SU-DHL-6 (cell line): ENCODE measurements around the gene AFF3.

ENCODE experiments used
- H2AFZ ChIP-seq: fragments of 200-600 bp; sonication (generic); 2 replicates; pipeline ENCODE4 v1.6.1; 2014; ENCODE audit warnings: low read depth, mild to moderate bottlenecking, moderate library complexity, mixed read lengths, antibody characterized with exemption, low read length; ENCODE audit not compliant: severe bottlenecking
- H3F3A ChIP-seq: fragments of 200-600 bp; shearing (Covaris generic); 2 replicates; pipeline ENCODE4 v1.6.0; 2016; ENCODE audit warnings: antibody characterized with exemption, mild to moderate bottlenecking; ENCODE audit not compliant: insufficient read depth
- H3K27ac ChIP-seq: fragments of 200-600 bp; sonication (generic); 2 replicates; pipeline ENCODE4 v1.5.1; 2016; ENCODE audit warnings: low read depth, mild to moderate bottlenecking, low read length, moderate library complexity, mixed read lengths
- H3K27me3 ChIP-seq: fragments of 200-600 bp; sonication (generic), shearing (Covaris generic); 2 replicates; pipeline ENCODE4 v1.6.0; 2014; ENCODE audit warnings: mild to moderate bottlenecking, low read length
- H3K36me3 ChIP-seq: fragments of 200-600 bp; sonication (generic); 2 replicates; pipeline ENCODE4 v1.6.1; 2014; ENCODE audit warnings: mild to moderate bottlenecking, low read length, mixed read lengths
- H3K4me2 ChIP-seq: fragments of 300-600, 200-600 bp; shearing (Covaris generic), sonication (generic); 2 replicates; pipeline ENCODE4 v1.6.0; 2014; ENCODE audit warnings: low read length, low read depth, mild to moderate bottlenecking; ENCODE audit not compliant: poor library complexity, severe bottlenecking
- H3K4me3 ChIP-seq: fragments of 200-600 bp; sonication (generic); 2 replicates; pipeline ENCODE4 v1.5.1; 2014; ENCODE audit warnings: antibody characterized with exemption, low read length, mild to moderate bottlenecking, mixed read lengths; ENCODE audit not compliant: insufficient read depth, poor library complexity, severe bottlenecking
- H3K79me2 ChIP-seq: fragments of 200-600 bp; sonication (generic); 2 replicates; pipeline ENCODE4 v1.6.1; 2014; ENCODE audit warnings: mild to moderate bottlenecking, low read length, moderate library complexity; ENCODE audit not compliant: insufficient read depth
- H3K9ac ChIP-seq: fragments of 200-600 bp; sonication (generic); 2 replicates; pipeline ENCODE4 v1.7.0; 2014; ENCODE audit warnings: mild to moderate bottlenecking, low read length
- H3K9me2 ChIP-seq: fragments of 200-600 bp; sonication (generic); replicated peaks from 2 replicates; pipeline ENCODE4 v1.6.1; 2014; ENCODE audit warnings: low read length; ENCODE audit not compliant: insufficient read depth
- H3K9me3 ChIP-seq: fragments of 200-600 bp; sonication (generic); 2 replicates; pipeline ENCODE4 v1.6.1; 2014; ENCODE audit warnings: low read length, mixed read lengths; ENCODE audit not compliant: insufficient read depth
- H4K20me1 ChIP-seq: fragments of 200-600 bp; sonication (generic); 2 replicates; pipeline ENCODE4 v1.6.1; 2014; ENCODE audit warnings: low read depth, mild to moderate bottlenecking, antibody characterized with exemption, low read length, moderate library complexity, mixed read lengths
- EZH2phosphoT487 ChIP-seq: fragments of 200-600 bp; sonication (generic), shearing (Covaris generic); conservative IDR thresholded peaks from 2 replicates; pipeline ENCODE4 v1.6.1; 2018; ENCODE audit warnings: mild to moderate bottlenecking, antibody characterized with exemption, low read length, moderate library complexity, mixed read lengths
- TF ChIP-seq, protein P1 (sequence below): fragments of 200-600 bp; sonication (generic); IDR thresholded peaks from one replicate; pipeline ENCODE4 v1.5.1; 2017; ENCODE audit warnings: antibody characterized with exemption, mild to moderate bottlenecking, low read length, moderate library complexity; ENCODE audit not compliant: insufficient read depth, poor library complexity, severe bottlenecking

Gene AFF3

DNA sequence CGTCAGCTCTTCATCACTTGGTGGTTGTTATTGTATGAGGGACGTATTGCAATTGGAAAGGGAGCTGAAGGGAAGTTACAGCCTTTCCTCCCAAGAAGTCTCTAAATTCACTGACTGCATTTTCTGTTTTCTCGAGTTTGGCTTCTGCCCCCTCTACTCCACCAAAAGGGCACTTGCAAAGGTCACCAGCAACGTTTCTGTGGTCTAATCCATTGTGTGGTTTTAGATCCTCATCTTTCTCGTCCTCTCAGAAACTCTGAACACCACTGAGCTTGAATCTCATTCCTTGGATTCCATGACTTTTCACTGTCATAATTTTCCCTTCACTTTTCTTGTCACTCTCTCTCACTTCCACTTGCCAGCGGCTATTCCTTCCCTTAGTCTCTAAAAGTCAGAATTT lies 308.0 kb downstream of the AFF3 start:
- Histone ChIP-seq H3K79me2 (no peaks in the 10 kb centered on the region), H3K9ac (no peak overlapping the region), H3K4me3 (no peak overlapping the region), H4K20me1 (no peaks in the 10 kb centered on the region), H3K9me2 (no peaks in the 10 kb centered on the region), H3K36me3 (no peaks in the 10 kb centered on the region), H2AFZ (no peak overlapping the region), H3K27ac (no peak overlapping the region), H3K4me2 (no peak overlapping the region), H3F3A (no peaks in the 10 kb centered on the region), H3K9me3 (no peaks in the 10 kb centered on the region), H3K27me3 (no peaks in the 10 kb centered on the region)
- no peak for TF ChIP-seq EZH2phosphoT487
- TF ChIP-seq, protein P1, sequence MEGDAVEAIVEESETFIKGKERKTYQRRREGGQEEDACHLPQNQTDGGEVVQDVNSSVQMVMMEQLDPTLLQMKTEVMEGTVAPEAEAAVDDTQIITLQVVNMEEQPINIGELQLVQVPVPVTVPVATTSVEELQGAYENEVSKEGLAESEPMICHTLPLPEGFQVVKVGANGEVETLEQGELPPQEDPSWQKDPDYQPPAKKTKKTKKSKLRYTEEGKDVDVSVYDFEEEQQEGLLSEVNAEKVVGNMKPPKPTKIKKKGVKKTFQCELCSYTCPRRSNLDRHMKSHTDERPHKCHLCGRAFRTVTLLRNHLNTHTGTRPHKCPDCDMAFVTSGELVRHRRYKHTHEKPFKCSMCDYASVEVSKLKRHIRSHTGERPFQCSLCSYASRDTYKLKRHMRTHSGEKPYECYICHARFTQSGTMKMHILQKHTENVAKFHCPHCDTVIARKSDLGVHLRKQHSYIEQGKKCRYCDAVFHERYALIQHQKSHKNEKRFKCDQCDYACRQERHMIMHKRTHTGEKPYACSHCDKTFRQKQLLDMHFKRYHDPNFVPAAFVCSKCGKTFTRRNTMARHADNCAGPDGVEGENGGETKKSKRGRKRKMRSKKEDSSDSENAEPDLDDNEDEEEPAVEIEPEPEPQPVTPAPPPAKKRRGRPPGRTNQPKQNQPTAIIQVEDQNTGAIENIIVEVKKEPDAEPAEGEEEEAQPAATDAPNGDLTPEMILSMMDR: no peak

DNA sequence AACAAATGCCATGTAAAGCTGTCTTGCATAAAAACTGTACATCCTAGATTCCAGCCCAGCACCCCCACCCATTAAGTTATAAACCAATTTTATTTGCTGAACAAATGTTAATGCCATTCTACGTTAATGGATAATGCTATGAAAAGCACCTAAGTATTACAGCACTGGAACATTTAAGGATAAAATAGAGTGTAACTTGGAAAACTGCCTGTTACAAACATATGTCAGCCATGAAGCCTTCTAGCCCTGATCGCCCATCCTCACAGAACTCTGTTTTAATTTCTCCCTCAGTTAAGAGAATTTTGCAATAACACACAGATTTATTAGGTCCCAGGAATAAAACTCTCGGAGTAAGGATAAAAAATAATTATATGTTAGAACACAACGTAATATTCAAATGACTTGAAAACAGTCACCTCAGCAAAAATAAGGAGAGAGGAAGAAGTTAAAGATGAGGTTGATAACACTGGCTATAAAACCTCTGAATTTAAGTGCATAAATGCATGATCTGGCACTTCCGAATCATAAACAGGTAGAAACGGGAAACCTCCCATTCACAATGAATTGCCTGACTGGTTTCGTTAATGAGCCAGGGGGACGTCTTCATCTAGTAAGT lies 308.7 kb downstream of the AFF3 start:
- Histone ChIP-seq H4K20me1 (no peaks in the 10 kb centered on the region), H3K9ac (no peak overlapping the region), H3K9me3 (no peaks in the 10 kb centered on the region), H3K36me3 (no peaks in the 10 kb centered on the region), H3K27ac (no peak overlapping the region), H2AFZ (no peak overlapping the region), H3K4me2 (no peak overlapping the region), H3F3A (no peaks in the 10 kb centered on the region), H3K9me2 (no peaks in the 10 kb centered on the region), H3K79me2 (no peaks in the 10 kb centered on the region), H3K27me3 (no peaks in the 10 kb centered on the region), H3K4me3 (no peak overlapping the region)
- no peak for TF ChIP-seq EZH2phosphoT487
- TF ChIP-seq, protein P1: no peak

DNA sequence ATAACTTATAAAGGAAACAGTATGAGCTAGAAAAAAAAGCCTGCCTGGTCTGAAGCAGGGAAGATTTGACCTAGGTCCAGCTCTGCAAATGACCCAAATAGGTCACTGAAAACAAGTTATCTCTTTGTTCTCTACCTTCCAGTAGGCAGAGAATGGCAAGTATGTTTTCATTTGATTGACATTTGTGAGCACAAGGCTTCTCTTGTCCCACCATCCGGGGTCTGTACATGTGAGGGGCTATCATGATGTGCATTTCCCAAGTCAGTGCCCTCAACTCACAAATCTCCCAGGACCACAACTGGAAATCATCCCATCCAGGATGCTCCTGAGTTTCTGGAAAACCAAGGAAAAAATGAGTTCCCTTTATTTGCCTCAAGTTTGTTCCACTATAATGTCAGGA lies 309.5 kb downstream of the AFF3 start:
- H4K20me1 ChIP-seq: no peaks in the 10 kb centered on the region
- no peak overlapping the region for H3K4me3 ChIP-seq
- no peaks in the 10 kb centered on the region for H3F3A ChIP-seq
- no peaks in the 10 kb centered on the region for H3K79me2 ChIP-seq
- TF ChIP-seq EZH2phosphoT487: no peak
- TF ChIP-seq, protein P1: no peak
- no peak overlapping the region for H3K9ac ChIP-seq
- H3K27me3 ChIP-seq: no peaks in the 10 kb centered on the region
- H2AFZ ChIP-seq: no peak overlapping the region
- H3K4me2 ChIP-seq: no peak overlapping the region
- H3K9me2 ChIP-seq: no peaks in the 10 kb centered on the region
- no peaks in the 10 kb centered on the region for H3K9me3 ChIP-seq
- H3K36me3 ChIP-seq: no peaks in the 10 kb centered on the region
- H3K27ac ChIP-seq: no peak overlapping the region
